Neural progenitor cell (in vitro differentiated cells): ENCODE data around the gene KLK12. TPM values are rescaled to one million over a fixed set of nuclear protein-coding genes. Genes with fewer than 3 reads are reported as not detected.

Experiments used
- DNase-seq: peaks from one replicate; pipeline ENCODE4 v3.0.0-alpha.2; 2016; ENCODE audit warnings: low spot score
- H2AFZ ChIP-seq: fragments of 200-600 bp; sonication (generic); replicated peaks from 2 replicates; pipeline ENCODE4 v1.6.1; 2016; ENCODE audit warnings: antibody characterized with exemption
- H3F3A ChIP-seq: fragments of 200-600 bp; sonication (generic); 2 replicates; pipeline ENCODE4 v1.6.1; 2016; ENCODE audit warnings: antibody characterized with exemption, low read depth
- H3K27ac ChIP-seq: fragments of 200-600 bp; sonication (generic); 2 replicates; pipeline ENCODE4 v1.5.1; 2016; ENCODE audit warnings: mild to moderate bottlenecking
- H3K27me3 ChIP-seq: fragments of 200-600 bp; sonication (generic); 2 replicates; pipeline ENCODE4 v1.6.1; 2016; ENCODE audit warnings: mild to moderate bottlenecking, moderate library complexity
- H3K36me3 ChIP-seq: fragments of 200-600 bp; sonication (generic); 2 replicates; pipeline ENCODE4 v1.5.1; 2016
- H3K4me1 ChIP-seq: fragments of 200-600 bp; sonication (generic); 2 replicates; pipeline ENCODE4 v1.6.1; 2016; ENCODE audit warnings: mixed run types
- H3K4me2 ChIP-seq: fragments of 200-600 bp; sonication (generic); 2 replicates; pipeline ENCODE4 v1.6.1; 2016
- H3K4me3 ChIP-seq: fragments of 200-600 bp; sonication (generic); 2 replicates; pipeline ENCODE4 v1.5.1; 2016
- H3K79me2 ChIP-seq: fragments of 200-600 bp; sonication (generic); 2 replicates; pipeline ENCODE4 v1.6.1; 2016; ENCODE audit warnings: low read depth
- H3K9ac ChIP-seq: fragments of 200-600 bp; sonication (generic); 2 replicates; pipeline ENCODE4 v1.6.1; 2016
- H3K9me3 ChIP-seq: fragments of 200-600 bp; sonication (generic); 2 replicates; pipeline ENCODE4 v1.5.1; 2016; ENCODE audit warnings: low read depth
- H4K20me1 ChIP-seq: fragments of 200-600 bp; sonication (generic); 2 replicates; pipeline ENCODE4 v1.6.1; 2016; ENCODE audit warnings: low read depth
- H3K27ac Mint-ChIP-seq: 3 replicates; pipeline ENCODE4 v1.8.0; 2021; ENCODE audit warnings: mixed read lengths
- H3K27me3 Mint-ChIP-seq: 2 replicates; pipeline ENCODE4 v1.8.0; 2022; ENCODE audit warnings: low read depth, mild to moderate bottlenecking, inconsistent platforms, moderate library complexity, mixed read lengths; ENCODE audit not compliant: insufficient read depth
- H3K36me3 Mint-ChIP-seq: 3 replicates; pipeline ENCODE4 v1.8.0; 2021; ENCODE audit warnings: mixed read lengths
- H3K4me1 Mint-ChIP-seq: 3 replicates; pipeline ENCODE4 v1.8.0; 2021; ENCODE audit warnings: mixed read lengths
- H3K4me3 Mint-ChIP-seq: 3 replicates; pipeline ENCODE4 v1.8.0; 2021; ENCODE audit warnings: mild to moderate bottlenecking, moderate library complexity, mixed read lengths
- H3K9me3 Mint-ChIP-seq: 3 replicates; pipeline ENCODE4 v1.8.0; 2020; ENCODE audit warnings: mixed read lengths
- CTCF ChIP-seq: fragments of 200-600 bp; sonication (generic); IDR thresholded peaks from 2 replicates; pipeline ENCODE4 v1.5.1; 2017; ENCODE audit warnings: antibody characterized with exemption, mild to moderate bottlenecking
- EZH2 ChIP-seq: fragments of 200-600 bp; sonication (generic); IDR thresholded peaks from 2 replicates; pipeline ENCODE4 v1.6.1; 2017; ENCODE audit warnings: antibody characterized with exemption, mild to moderate bottlenecking, moderate library complexity
- EZH2phosphoT487 ChIP-seq: fragments of 200-600 bp; sonication (generic); IDR thresholded peaks from 2 replicates; pipeline ENCODE4 v1.6.1; 2017; ENCODE audit warnings: antibody characterized with exemption
- total RNA-seq: library from RNA; depleted of rRNA; stranded (reverse); fragments of >200 nt; gene quantifications from 2 replicates; pipeline ENCODE4 v1.2.3, GENCODE V29; 2015; ENCODE audit warnings: low replicate concordance

KLK12 gene
- total RNA-seq, 1 donor from 2014 or later, result not detected

- Histone ChIP-seq H4K20me1 (no peaks in the 10 kb centered on the region), H3K79me2 (no peaks in the 10 kb centered on the region), H3K4me3 (no peak overlapping the region), H3K4me2 (no peak overlapping the region), H3K9me3 (no peaks in the 10 kb centered on the region), H2AFZ (no peak overlapping the region), H3K36me3 (no peaks in the 10 kb centered on the region), H3K27me3 (peaks cover 3% of the 10 kb centered on the region), H3K9ac (no peak overlapping the region), H3F3A (no peaks in the 10 kb centered on the region), H3K4me1 (peaks cover 11% of the 10 kb centered on the region), H3K27ac (no peak overlapping the region)
- no peak for DNase-seq
- Mint-ChIP-seq H3K4me3 (no peak overlapping the region), H3K9me3 (no peaks in the 10 kb centered on the region), H3K27me3 (peaks cover 10% of the 10 kb centered on the region), H3K27ac (no peak overlapping the region), H3K36me3 (no peaks in the 10 kb centered on the region), H3K4me1 (peaks cover 17% of the 10 kb centered on the region)
- TF ChIP-seq CTCF, result no peak
- TF ChIP-seq EZH2, result no peak
- TF ChIP-seq EZH2phosphoT487, result no peak
Observed at GRCh38 chr19:50998686-50999085, 36.1 kb downstream of the KLK12 start.

GRCh38 chr19:50998061-50998460 lies 36.7 kb downstream of the KLK12 start:
- Mint-ChIP-seq H3K36me3 (no peaks in the 10 kb centered on the region), H3K27ac (no peak overlapping the region), H3K27me3 (peaks cover 8% of the 10 kb centered on the region)

GRCh38 chr19:50994129-50994528 lies 40.7 kb downstream of the KLK12 start:
- H3K36me3 Mint-ChIP-seq, result no peaks in the 10 kb centered on the region
- TF ChIP-seq EZH2phosphoT487 (no peak), CTCF (no peak), EZH2 (no peak)
- no peak overlapping the region for H3K27ac Mint-ChIP-seq
- Histone ChIP-seq H3F3A (no peaks in the 10 kb centered on the region), H2AFZ (no peak overlapping the region), H3K36me3 (no peaks in the 10 kb centered on the region), H4K20me1 (no peaks in the 10 kb centered on the region), H3K27ac (no peak overlapping the region), H3K4me2 (no peak overlapping the region), H3K9ac (no peak overlapping the region), H3K4me3 (no peak overlapping the region), H3K9me3 (no peaks in the 10 kb centered on the region), H3K79me2 (no peaks in the 10 kb centered on the region), H3K27me3 (peaks cover 12% of the 10 kb centered on the region), H3K4me1 (no peaks in the 10 kb centered on the region)
- no peak overlapping the region for H3K4me3 Mint-ChIP-seq
- no peaks in the 10 kb centered on the region for H3K9me3 Mint-ChIP-seq
- no peaks in the 10 kb centered on the region for H3K4me1 Mint-ChIP-seq
- peaks cover 6% of the 10 kb centered on the region for H3K27me3 Mint-ChIP-seq
- no peak for DNase-seq

More at GRCh38 chr19:50998061-50998460, 36.7 kb downstream of the KLK12 start:
- Histone ChIP-seq H3K27ac (no peak overlapping the region), H3K27me3 (peaks cover 3% of the 10 kb centered on the region), H3K4me3 (no peak overlapping the region), H3K4me2 (no peak overlapping the region), H3K79me2 (no peaks in the 10 kb centered on the region), H3K9me3 (no peaks in the 10 kb centered on the region), H3K36me3 (no peaks in the 10 kb centered on the region), H3F3A (no peaks in the 10 kb centered on the region), H3K9ac (no peak overlapping the region), H2AFZ (no peak overlapping the region), H3K4me1 (peaks cover 11% of the 10 kb centered on the region), H4K20me1 (no peaks in the 10 kb centered on the region)
- TF ChIP-seq EZH2 (no peak), EZH2phosphoT487 (no peak), CTCF (no peak)
- Mint-ChIP-seq H3K4me1 (peaks cover 17% of the 10 kb centered on the region), H3K4me3 (no peak overlapping the region), H3K9me3 (no peaks in the 10 kb centered on the region)
- DNase-seq, result no peak
